IMR-90 (cell line): ENCODE measurements around the gene SVEP1. TPM values are rescaled to one million over a fixed set of nuclear protein-coding genes. Genes with fewer than 3 reads are reported as not detected.

Source experiments
- ATAC-seq: fragments of 200-7000 bp; cut with Tn5 transposase; 2 replicates; pipeline ENCODE4 v1.9.1; 2020; ENCODE audit warnings: low read depth, mild to moderate bottlenecking, moderate library complexity
- BruUV-seq: library from RNA; stranded (reverse); fragments of 400-500 nt; replicated peaks from 2 replicates; lab custom pipeline; 2021; lab: Mats Ljungman, UMichigan
- CTCF ChIA-PET: fragments of 300-600 bp; formaldehyde crosslinking; extraction: SDS; loops from one replicate; lab custom pipeline; 2021; ENCODE audit warnings: antibody characterized with exemption; lab: Yijun Ruan, JAX
- POLR2A ChIA-PET: fragments of 300-600 bp; sonication (Branson Sonifier 250); formaldehyde crosslinking; loops from one replicate; lab custom pipeline; 2022; ENCODE audit warnings: antibody characterized with exemption; ENCODE audit not compliant: unreplicated experiment; lab: Charles Lee
- DNase-seq: peaks from one replicate; pipeline ENCODE4 v3.0.0; 2013
- H2AFZ ChIP-seq: replicated peaks from 2 replicates; pipeline ENCODE3; 2013; ENCODE audit warnings: low read length, mild to moderate bottlenecking; ENCODE audit not compliant: poor library complexity
- H2AK5ac ChIP-seq: 2 replicates; pipeline ENCODE4 v1.6.1; 2013; ENCODE audit warnings: low read depth, low read length, inconsistent platforms
- H2AK9ac ChIP-seq: replicated peaks from 2 replicates; pipeline ENCODE3; 2013; ENCODE audit warnings: mild to moderate bottlenecking, low read depth, low read length, moderate library complexity; ENCODE audit not compliant: poor library complexity
- H2BK120ac ChIP-seq: 2 replicates; pipeline ENCODE4 v1.6.1; 2013; ENCODE audit warnings: low read depth, low read length, inconsistent platforms
- H2BK15ac ChIP-seq: 3 replicates; pipeline ENCODE4 v1.6.1; 2013; ENCODE audit warnings: low read depth, low read length, inconsistent platforms
- H2BK20ac ChIP-seq: 2 replicates; pipeline ENCODE4 v1.6.1; 2013; ENCODE audit warnings: low read depth, mild to moderate bottlenecking, inconsistent platforms, low read length, moderate library complexity
- H2BK5ac ChIP-seq: 2 replicates; pipeline ENCODE4 v1.6.1; 2013; ENCODE audit warnings: mild to moderate bottlenecking, low read depth, low read length, inconsistent platforms; ENCODE audit not compliant: poor library complexity, severe bottlenecking
- H3K14ac ChIP-seq: replicated peaks from 2 replicates; pipeline ENCODE4 v1.6.1; 2013; ENCODE audit warnings: low read depth, low read length, inconsistent platforms
- H3K18ac ChIP-seq: 2 replicates; pipeline ENCODE4 v1.6.1; 2013; ENCODE audit warnings: low read depth, low read length, control low read depth
- H3K23ac ChIP-seq: 2 replicates; pipeline ENCODE4 v1.6.1; 2013; ENCODE audit warnings: low read depth, low read length, inconsistent platforms
- H3K27ac ChIP-seq: 2 replicates; pipeline ENCODE4 v1.5.1; 2013; ENCODE audit warnings: mild to moderate bottlenecking, control low read depth, low read length; ENCODE audit not compliant: insufficient read depth
- H3K27me3 ChIP-seq: 2 replicates; pipeline ENCODE4 v1.6.1; 2013; ENCODE audit warnings: low read length; ENCODE audit not compliant: control insufficient read depth, insufficient read depth
- H3K36me3 ChIP-seq: 2 replicates; pipeline ENCODE4 v1.6.1; 2013; ENCODE audit warnings: low read length, mixed read lengths; ENCODE audit not compliant: control insufficient read depth, insufficient read depth
- H3K4ac ChIP-seq: 2 replicates; pipeline ENCODE4 v1.6.1; 2013; ENCODE audit warnings: low read depth, low read length, inconsistent platforms
- H3K4me1 ChIP-seq: 2 replicates; pipeline ENCODE4 v1.6.1; 2013; ENCODE audit warnings: low read length, mixed read lengths; ENCODE audit not compliant: control insufficient read depth, insufficient read depth
- H3K4me2 ChIP-seq: 2 replicates; pipeline ENCODE4 v1.6.1; 2013; ENCODE audit warnings: low read depth, mild to moderate bottlenecking, control low read depth, low read length, moderate library complexity
- H3K4me3 ChIP-seq: 2 replicates; pipeline ENCODE4 v1.5.1; 2013; ENCODE audit warnings: low read depth, mild to moderate bottlenecking, control low read depth, low read length, moderate library complexity; ENCODE audit not compliant: insufficient read depth
- H3K56ac ChIP-seq: 2 replicates; pipeline ENCODE4 v1.6.1; 2013; ENCODE audit warnings: low read length, inconsistent platforms; ENCODE audit not compliant: insufficient read depth; ENCODE audit errors: extremely low read depth
- H3K79me1 ChIP-seq, 2 experiments: 2 replicates each; pipeline ENCODE4 v1.6.1; 2013; ENCODE audit warnings: low read length in 2 of 2, inconsistent platforms in 1 of 2, low read depth in 1 of 2
- H3K9ac ChIP-seq: 2 replicates; pipeline ENCODE4 v1.6.1; 2013; ENCODE audit warnings: low read depth, low read length, control low read depth
- H3K9me1 ChIP-seq: 2 replicates; pipeline ENCODE4 v1.6.1; 2013; ENCODE audit warnings: low read length, inconsistent platforms; ENCODE audit not compliant: insufficient read depth
- H3K9me3 ChIP-seq: 2 replicates; pipeline ENCODE4 v1.6.1; 2013; ENCODE audit warnings: low read length; ENCODE audit not compliant: control insufficient read depth, insufficient read depth
- H4K20me1 ChIP-seq: 2 replicates; pipeline ENCODE4 v1.6.1; 2013; ENCODE audit warnings: low read length, inconsistent platforms; ENCODE audit not compliant: insufficient read depth
- H4K5ac ChIP-seq: 2 replicates; pipeline ENCODE4 v1.6.1; 2013; ENCODE audit warnings: mild to moderate bottlenecking, low read depth, low read length, control low read depth
- H4K8ac ChIP-seq, 2 experiments: 2 replicates each; pipeline ENCODE4 v1.6.1; 2013; ENCODE audit warnings: low read depth in 2 of 2, low read length in 2 of 2, control low read depth in 1 of 2, inconsistent platforms in 1 of 2
- H4K91ac ChIP-seq: 2 replicates; pipeline ENCODE4 v1.6.1; 2013; ENCODE audit warnings: low read depth, low read length, inconsistent platforms; ENCODE audit not compliant: insufficient read depth
- MAZ ChIP-seq: IDR thresholded peaks from 2 replicates; pipeline ENCODE4 v1.6.1; 2012; ENCODE audit warnings: low read depth, mild to moderate bottlenecking, low read length, improper control_type of control experiment, moderate library complexity, borderline replicate concordance
- RCOR1 ChIP-seq: IDR thresholded peaks from 2 replicates; pipeline ENCODE4 v1.6.1; 2012; ENCODE audit warnings: mild to moderate bottlenecking, low read length, improper control_type of control experiment; ENCODE audit not compliant: insufficient replicate concordance
- WGBS, 2 experiments: methylation state at CpG; one replicate each; pipeline versions ENCODE4 v1.1.5 to v1.1.7; 2013; ENCODE audit warnings: missing lambda C conversion rate in 2 of 2; ENCODE audit not compliant: insufficient read length in 1 of 2; ENCODE audit errors: extremely low coverage in 2 of 2; 5-methylcytosine and 5-hydroxymethylcytosine counted together
- dilution Hi-C: fragments of 300-500 bp; cut with HindIII; formaldehyde crosslinking; loops from one replicate; pipeline ENCODE4 v1.14.3; 2018; ENCODE audit warnings: low sequenced_read_pairs; ENCODE audit not compliant: unreplicated experiment
- in situ Hi-C: fragments of 300-500 bp; cut with MboI; formaldehyde crosslinking; loops from 3 replicates; pipeline ENCODE4 v1.14.3; 2019; ENCODE audit warnings: low sequenced_read_pairs, inconsistent platforms, mixed read lengths
- intact Hi-C: fragments of 100-400 bp; cut with micrococcal nuclease; formaldehyde crosslinking; loops from 2 replicates; pipeline ENCODE4 v1.10.0; 2022
- polyA plus RNA-seq, 3 experiments: library from polyadenylated mRNA; depleted of rRNA; stranded (reverse); fragments of >200 nt; gene quantifications; 2 replicates each; pipeline ENCODE4 v1.2.3, GENCODE V29; 2012; ENCODE audit warnings: low replicate concordance in 1 of 3
- total RNA-seq: library from RNA; depleted of rRNA; stranded (reverse); fragments of >200 nt; gene quantifications from 2 replicates; pipeline ENCODE4 v1.2.3, GENCODE V29; 2012

SVEP1 gene
- total and polyA plus RNA-seq, 2 of the 4 experiments (the other 2 are of a cell fraction), result 4.8 to 16.7 TPM

DNA sequence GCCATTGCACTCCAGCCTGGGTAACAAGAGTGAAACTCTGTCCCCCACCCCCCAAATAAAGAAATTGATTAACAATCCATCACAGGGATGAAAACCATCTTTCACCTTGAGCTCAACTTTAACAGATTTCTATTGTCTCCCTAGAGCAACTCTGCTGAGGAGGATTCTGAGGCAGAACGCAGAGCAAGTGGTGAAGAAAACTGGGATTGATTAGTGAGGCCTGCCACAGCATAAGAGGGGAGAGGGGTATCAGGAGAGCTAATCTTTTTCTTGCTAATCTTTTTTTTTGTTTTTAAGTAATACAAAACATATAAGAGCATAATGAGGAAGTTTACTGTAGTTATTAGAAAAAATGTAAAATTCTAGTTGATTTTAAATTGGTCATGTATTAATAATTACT is 250.8 kb downstream of the SVEP1 start:
- H4K8ac ChIP-seq, result no peak overlapping the region
- ATAC-seq (no peak), DNase-seq (no peak)
- ChIA-PET POLR2A (no interaction called here), CTCF (no interaction called here)
- TF ChIP-seq RCOR1 (no peak), MAZ (no peak)
- no peaks in the 10 kb centered on the region for H3K4me1 ChIP-seq
- H2BK120ac ChIP-seq, result no peak overlapping the region
- H3K9ac ChIP-seq, result no peak overlapping the region
- H3K9me1 ChIP-seq, result 0 out of 2 replicates have a peak, but pooled peaks cover 3% of the 10 kb centered on the region
- no peak overlapping the region for H3K4me2 ChIP-seq
- H2BK15ac ChIP-seq, result no peak overlapping the region
- H2BK20ac ChIP-seq, result no peak overlapping the region
- H4K20me1 ChIP-seq, result no peaks in the 10 kb centered on the region
- WGBS, 2 experiments, result no CpG with 5 or more reads among the region's 1 CpG
- H3K56ac ChIP-seq, result no peak overlapping the region
- H3K4ac ChIP-seq, result no peak overlapping the region
- H2AFZ ChIP-seq, result no peak overlapping the region
- H3K18ac ChIP-seq, result no peak overlapping the region
- no peak overlapping the region for H2BK5ac ChIP-seq
- no peak overlapping the region for H3K23ac ChIP-seq
- no peak overlapping the region for H2AK5ac ChIP-seq
- in situ Hi-C loops, result no loop called here
- H3K79me1 ChIP-seq, result no peaks in the 10 kb centered on the region
- no peak overlapping the region for H3K27ac ChIP-seq
- no peak overlapping the region for H3K4me3 ChIP-seq
- intact Hi-C loops, result no loop called here
- no peaks in the 10 kb centered on the region; the same call in 1 of the 2 replicates for H3K27me3 ChIP-seq
- BruUV-seq, result no TSS peak
- dilution Hi-C loops, result no loop called here
- peaks cover 3% of the 10 kb centered on the region; the same call in 1 of the 2 replicates for H3K9me3 ChIP-seq
- H3K36me3 ChIP-seq, result no peaks in the 10 kb centered on the region
- no peak overlapping the region for H2AK9ac ChIP-seq
- no peak overlapping the region for H4K5ac ChIP-seq
- no peak overlapping the region for H4K91ac ChIP-seq
- H3K14ac ChIP-seq, result no peak overlapping the region
